Neutrophil (primary cell): ENCODE data around the gene PRDM11.

Experiments
- H3K27ac ChIP-seq: fragments of 200-600 bp; sonication (generic); 2 replicates; pipeline ENCODE4 v1.5.1; 2016; ENCODE audit warnings: mild to moderate bottlenecking, moderate library complexity
- H3K27me3 ChIP-seq: fragments of 200-600 bp; sonication (generic); 2 replicates; pipeline ENCODE4 v1.6.0; 2016; ENCODE audit warnings: mild to moderate bottlenecking
- H3K36me3 ChIP-seq: fragments of 200-600 bp; sonication (generic); 2 replicates; pipeline ENCODE4 v1.5.1; 2017
- H3K4me1 ChIP-seq, 2 experiments: fragments of 200-600 bp in 1 of 2; sonication (generic) in 1 of 2; 1 replicate in 1 of 2; 2 replicates in 1 of 2; pipeline versions ENCODE4 v1.5.1 to v1.6.1; 2013 to 2016; ENCODE audit warnings: low read depth in 1 of 2, low read length in 1 of 2, mild to moderate bottlenecking in 1 of 2, moderate library complexity in 1 of 2; ENCODE audit not compliant: control insufficient read depth in 1 of 2, insufficient read depth in 1 of 2
- H3K4me3 ChIP-seq, 2 experiments: fragments of 200-600 bp in 1 of 2; sonication (generic) in 1 of 2; 1 replicate in 1 of 2; 2 replicates in 1 of 2; pipeline ENCODE4 v1.5.1; 2013 to 2016; ENCODE audit warnings: low read depth in 1 of 2, low read length in 1 of 2, mild to moderate bottlenecking in 1 of 2, moderate library complexity in 1 of 2
- H3K9me3 ChIP-seq: fragments of 200-600 bp; sonication (generic); 2 replicates; pipeline ENCODE4 v1.5.1; 2016
- CTCF ChIP-seq: fragments of 200-600 bp; sonication (generic); IDR thresholded peaks from 2 replicates; pipeline ENCODE4 v1.5.1; 2016; ENCODE audit warnings: antibody characterized with exemption

The PRDM11 gene

GRCh38 chr11:45216031-45216430 is 69.6 kb downstream of the PRDM11 start:
- Histone ChIP-seq H3K27me3 (no peaks in the 10 kb centered on the region), H3K27ac (no peak overlapping the region), H3K36me3 (peaks cover 5% of the 10 kb centered on the region), H3K9me3 (no peaks in the 10 kb centered on the region), H3K4me1 (no peaks in the 10 kb centered on the region), H3K4me3 (no peak overlapping the region)
- TF ChIP-seq CTCF: no peak

- H3K27me3 ChIP-seq: no peaks in the 10 kb centered on the region
- H3K36me3 ChIP-seq: peaks cover 5% of the 10 kb centered on the region
- H3K4me1 ChIP-seq: no peaks in the 10 kb centered on the region
- H3K4me3 ChIP-seq: no peak overlapping the region
- no peaks in the 10 kb centered on the region for H3K9me3 ChIP-seq
- no peak overlapping the region for H3K27ac ChIP-seq
- no peak for TF ChIP-seq CTCF
Observed at GRCh38 chr11:45216901-45217300, 70.5 kb downstream of the PRDM11 start.

DNA sequence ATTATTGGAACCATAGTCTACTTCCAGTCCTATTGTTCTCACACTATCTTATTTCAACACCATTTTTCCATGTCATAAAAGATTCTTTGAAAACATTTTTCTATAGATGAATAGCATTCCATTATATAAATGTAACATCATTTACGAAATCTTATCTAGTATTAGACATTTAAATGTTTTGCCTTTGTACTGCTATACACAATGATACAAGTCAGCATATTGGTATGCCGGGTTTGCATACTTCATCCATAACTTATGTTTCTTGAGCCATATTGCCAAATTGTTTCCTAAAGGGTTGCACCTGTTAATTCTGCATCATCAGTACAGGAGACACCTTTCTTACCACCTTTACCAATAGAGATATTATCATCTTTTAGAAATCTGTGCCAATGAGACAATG is 71.6 kb downstream of the PRDM11 start:
- no peak for TF ChIP-seq CTCF

DNA sequence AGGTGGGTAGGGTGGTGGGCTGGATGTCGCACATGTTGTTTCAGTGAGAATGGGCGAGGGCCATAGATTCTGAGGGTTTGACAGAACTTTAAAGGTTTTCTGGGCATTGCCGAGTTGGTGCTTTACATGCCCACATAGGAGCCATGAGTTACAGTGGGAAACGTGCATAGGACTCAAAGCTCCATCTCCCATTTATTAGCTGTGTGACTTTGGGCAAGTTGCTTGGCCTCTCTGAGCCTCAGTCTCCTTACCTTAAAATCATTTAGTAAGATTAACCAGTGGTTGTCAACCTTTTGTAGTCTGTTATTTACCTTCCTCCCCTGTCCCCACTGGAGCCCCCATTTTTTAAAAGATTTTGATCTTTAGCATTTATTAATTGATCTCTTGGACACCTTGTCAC is 72.3 kb downstream of the PRDM11 start:
- no peaks in the 10 kb centered on the region for H3K36me3 ChIP-seq
- no peaks in the 10 kb centered on the region for H3K4me1 ChIP-seq
- H3K4me3 ChIP-seq: no peak overlapping the region
- H3K27me3 ChIP-seq: no peaks in the 10 kb centered on the region
- no peaks in the 10 kb centered on the region for H3K9me3 ChIP-seq
- no peak overlapping the region for H3K27ac ChIP-seq
- TF ChIP-seq CTCF: no peak

More for the DNA sequence above, 71.6 kb downstream of the PRDM11 start:
- H3K4me1 ChIP-seq: no peaks in the 10 kb centered on the region
- no peaks in the 10 kb centered on the region for H3K9me3 ChIP-seq
- no peak overlapping the region for H3K27ac ChIP-seq
- no peaks in the 10 kb centered on the region for H3K36me3 ChIP-seq
- no peaks in the 10 kb centered on the region for H3K27me3 ChIP-seq
- H3K4me3 ChIP-seq: no peak overlapping the region

- Histone ChIP-seq H3K4me3 (no peak overlapping the region), H3K27ac (no peak overlapping the region), H3K27me3 (no peaks in the 10 kb centered on the region), H3K9me3 (no peaks in the 10 kb centered on the region), H3K36me3 (no peaks in the 10 kb centered on the region), H3K4me1 (no peaks in the 10 kb centered on the region)
- TF ChIP-seq CTCF: no peak
Observed at GRCh38 chr11:45219411-45219810, 73.0 kb downstream of the PRDM11 start.

DNA sequence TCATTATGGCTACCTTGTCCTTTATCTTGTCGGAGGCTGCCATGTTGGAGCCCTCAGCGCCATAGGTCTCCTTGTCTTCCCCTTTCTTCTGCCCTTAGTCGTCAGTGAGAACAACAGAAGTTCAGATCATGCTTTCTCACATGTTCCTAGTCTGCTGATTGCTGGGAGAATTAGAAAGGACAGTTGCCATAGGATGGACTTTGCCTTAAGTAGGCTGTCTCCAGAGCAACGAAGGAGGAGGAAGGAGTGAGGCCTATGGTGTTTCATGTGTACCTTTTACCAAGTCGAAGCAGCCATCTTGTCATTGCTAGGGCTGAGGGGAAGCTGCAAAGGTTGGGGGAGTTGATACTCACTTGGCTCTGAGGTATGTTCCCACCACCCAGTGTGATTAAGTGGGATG is 77.1 kb downstream of the PRDM11 start:
- Histone ChIP-seq H3K27ac (no peak overlapping the region), H3K9me3 (no peaks in the 10 kb centered on the region), H3K4me1 (no peaks in the 10 kb centered on the region), H3K27me3 (no peaks in the 10 kb centered on the region), H3K4me3 (no peak overlapping the region), H3K36me3 (peaks cover 11% of the 10 kb centered on the region)
- no peak for TF ChIP-seq CTCF
